ENCODE measurements around the gene PAQR6.

PAQR6 gene

DNA sequence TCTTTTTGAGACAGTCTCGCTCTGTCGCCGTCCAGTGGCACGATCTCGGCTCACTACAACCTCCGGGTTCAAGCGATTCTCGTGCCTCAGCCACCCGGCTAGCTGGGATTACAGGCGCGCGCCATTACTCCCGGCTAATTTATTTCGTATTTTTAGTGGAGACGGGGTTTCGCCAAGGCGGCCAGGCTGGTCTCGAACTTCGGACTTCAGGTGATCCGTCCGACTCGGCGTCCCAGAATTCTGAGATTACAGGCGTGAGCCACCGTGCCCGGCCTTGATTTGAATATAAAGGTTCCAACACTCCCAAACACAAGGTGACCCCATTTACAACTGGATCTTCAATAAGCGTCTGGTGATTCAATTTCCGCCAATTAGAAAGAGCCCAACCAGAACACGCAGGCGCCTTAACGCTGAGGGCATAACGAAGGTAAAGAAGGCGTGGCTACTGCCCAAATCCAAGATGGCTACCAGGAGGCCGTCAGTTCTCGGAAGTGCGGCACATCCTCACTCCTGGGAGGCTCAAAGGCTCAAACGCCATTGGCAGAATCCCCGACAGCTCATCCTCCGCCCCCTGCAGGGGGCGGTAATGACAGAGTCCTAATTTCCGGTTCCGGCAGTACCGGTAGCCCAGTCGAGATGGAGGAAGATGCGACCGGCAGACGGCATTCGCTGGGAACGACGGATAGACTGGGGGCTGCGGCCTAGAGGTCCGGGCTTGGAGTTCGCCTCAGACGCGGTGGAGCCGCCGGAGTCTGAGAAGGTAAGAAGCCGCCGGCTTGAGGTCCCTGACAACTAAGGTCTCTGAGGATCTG lies 54.2 kb downstream of the PAQR6 start, which contains the start of gene SLC25A44:
SLC25A44 (plus strand) TSS at position 617 of the 812 bp plus-strand sequence. CDS start 5,744 bp downstream, outside the sequence.
- DNase-seq: peak; percentile 99

All from CD4-positive, alpha-beta T cell treated with Interleukin-17A for 1 hour (primary cell).